Activated gamma-delta T cell treated with Interleukin-2 at 50 U/mL for 16 hours (primary cell): ENCODE data around the gene ARID1B.

ENCODE experiments used
- DNase-seq: peaks from one replicate; pipeline ENCODE4 v3.0.0-alpha.2; 2020

ARID1B gene

DNA sequence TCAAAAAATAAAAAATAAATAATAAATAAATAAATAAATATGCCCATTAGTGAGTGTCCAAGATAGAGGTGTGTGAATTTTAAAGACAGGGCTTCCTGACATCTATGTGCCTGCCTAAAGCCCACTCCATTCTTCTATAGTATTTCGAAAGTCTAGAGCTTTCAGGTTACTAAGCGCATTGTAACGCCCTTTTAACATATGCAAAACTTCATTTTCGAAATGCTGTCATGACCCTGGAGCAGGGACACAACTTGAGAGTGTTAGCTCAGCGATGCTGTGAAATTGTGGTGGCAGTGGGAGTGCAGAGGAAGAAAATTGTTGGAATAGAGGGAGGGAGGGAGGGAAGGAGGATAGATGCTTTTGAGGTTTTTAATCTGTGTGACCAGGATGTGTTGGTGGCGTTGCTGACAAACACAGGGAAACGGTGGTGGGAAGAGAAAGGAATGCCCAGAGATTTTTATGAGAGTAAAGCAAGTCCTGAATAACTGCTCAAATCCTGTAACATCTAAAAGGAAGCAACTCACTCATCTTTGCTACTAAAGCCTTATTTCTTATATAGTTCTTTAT is 169.3 kb downstream of the ARID1B start:
- no peak for DNase-seq

DNA sequence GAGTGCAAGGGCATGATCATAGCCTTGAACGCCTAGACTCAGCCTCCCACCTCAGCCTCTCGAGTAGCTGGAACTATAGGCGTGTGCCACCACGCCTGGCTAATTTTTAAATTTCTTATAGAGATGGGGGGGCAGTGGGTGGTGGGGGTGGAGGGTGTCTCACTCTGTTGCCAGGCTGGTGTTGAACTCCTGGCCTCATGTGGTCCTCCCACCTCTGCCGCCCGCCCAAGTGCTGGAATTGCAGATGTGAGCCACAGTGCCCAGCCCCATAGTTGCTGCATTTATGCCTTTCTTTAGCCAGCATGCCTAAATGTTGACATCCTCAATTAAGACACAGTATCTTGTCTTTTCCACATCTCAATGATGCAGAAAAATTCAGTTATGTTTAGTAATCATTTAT is 171.1 kb downstream of the ARID1B start:
- no peak for DNase-seq

DNA sequence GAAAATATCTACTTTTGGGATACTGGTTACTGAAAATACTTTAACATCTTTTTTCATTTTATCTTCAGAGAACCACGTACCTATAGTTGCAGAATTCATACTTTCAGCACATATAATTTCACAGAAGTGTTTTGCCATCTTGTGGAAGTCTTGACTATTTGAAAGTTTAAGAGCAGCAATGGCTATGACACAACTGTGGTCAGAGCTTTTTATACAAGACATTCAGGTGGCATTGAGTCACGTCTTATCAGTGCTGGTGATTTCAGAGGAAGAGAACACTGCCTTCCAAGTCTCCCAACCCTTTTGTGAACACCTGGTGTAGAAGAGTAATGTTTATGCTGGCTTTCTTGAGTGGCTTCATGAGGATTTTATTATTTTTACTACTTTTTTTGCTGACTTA is 171.6 kb downstream of the ARID1B start:
- no peak for DNase-seq

DNA sequence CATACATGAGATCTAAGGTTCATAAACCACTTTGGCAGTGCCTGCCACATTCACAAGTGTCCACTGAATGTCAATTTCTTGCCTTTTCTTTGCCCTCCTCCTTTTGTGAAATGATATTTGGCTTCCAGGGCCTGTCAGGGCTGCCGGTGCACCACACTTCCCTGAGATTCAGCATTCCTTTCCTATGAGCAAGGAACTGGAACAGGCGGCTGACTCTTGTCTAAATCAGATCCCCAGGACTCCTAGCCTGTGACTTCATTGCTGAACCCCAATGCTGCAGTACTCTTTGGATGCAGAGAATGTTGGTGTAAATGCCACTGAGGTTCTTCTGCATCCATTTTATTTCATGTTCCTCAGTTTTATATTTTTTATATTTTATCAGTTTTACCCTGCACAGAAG is 172.2 kb downstream of the ARID1B start:
- DNase-seq, result no peak

DNA sequence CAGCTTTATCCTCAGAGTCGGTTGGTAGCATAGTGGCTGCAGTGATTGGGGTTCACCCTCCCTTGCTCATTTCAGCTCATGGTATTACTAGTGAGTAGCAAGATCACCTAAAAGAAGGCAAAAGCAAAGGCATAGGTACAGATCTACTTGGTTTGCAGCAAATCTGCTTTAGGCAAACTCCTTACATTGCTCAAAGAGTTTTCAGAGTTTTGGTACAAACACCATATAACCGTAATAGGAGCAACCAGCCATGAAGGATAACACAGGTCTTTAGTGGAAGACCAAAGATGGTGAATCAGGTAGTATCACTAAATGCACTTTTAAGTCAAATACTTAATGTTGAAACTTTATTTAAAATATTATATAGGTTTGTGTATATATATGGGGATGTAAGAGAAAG is 172.9 kb downstream of the ARID1B start:
- DNase-seq, result no peak

DNA sequence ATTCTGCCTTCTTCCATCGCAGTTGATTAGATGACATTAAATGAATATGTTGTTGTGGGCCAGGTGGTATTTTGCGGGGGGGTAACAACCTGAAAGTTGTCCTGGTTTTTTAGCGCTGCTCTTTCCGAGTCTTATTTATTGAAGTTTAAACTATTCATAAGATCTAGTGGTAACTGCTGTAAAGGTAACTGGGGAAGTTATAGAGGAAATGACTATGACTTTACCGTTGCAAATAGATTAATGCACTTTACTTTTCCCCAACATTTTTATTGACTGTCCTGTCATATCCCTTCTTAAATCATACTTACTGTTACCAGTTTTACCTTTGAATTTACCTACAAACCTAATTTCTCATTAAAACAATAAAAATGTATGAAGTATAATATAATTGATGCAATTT is 173.4 kb downstream of the ARID1B start:
- DNase-seq, result no peak

DNA sequence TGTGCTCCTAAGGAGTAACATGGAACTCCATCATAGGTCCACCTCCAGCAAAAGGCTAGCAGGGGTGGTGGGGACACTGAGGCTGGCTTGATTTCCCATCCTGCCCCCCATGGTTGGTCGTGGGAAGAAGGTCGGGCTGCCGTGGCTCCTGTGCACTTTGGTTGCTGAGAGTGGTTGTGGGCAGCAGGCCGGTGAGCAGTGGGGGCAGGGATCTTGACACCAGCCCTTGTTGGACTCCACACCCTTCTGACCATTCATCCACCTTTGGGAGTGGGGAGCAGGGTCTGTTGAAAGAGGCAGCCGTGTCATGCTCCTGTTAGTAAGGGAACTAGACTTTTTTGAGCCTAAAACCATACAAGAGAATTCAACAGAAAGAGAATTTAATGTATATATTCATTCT is 175.2 kb downstream of the ARID1B start:
- no peak for DNase-seq

DNA sequence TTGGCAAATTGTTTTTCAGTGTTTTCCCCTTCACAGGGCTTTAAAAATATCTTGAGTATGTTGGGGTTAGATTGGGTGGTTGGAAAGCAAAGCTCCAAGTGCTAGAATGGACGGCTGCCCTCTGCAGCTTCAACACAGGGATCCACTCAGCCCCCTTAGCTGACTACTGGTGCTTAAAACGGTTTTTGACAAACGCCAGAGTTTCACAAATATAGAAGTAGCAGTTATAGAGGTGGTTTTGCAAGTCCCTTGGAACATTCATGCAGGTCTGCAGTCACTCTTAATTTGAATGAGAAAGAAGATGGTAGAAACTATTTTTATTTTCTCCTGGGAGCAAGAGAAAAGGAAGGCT is 175.9 kb downstream of the ARID1B start:
- no peak for DNase-seq

DNA sequence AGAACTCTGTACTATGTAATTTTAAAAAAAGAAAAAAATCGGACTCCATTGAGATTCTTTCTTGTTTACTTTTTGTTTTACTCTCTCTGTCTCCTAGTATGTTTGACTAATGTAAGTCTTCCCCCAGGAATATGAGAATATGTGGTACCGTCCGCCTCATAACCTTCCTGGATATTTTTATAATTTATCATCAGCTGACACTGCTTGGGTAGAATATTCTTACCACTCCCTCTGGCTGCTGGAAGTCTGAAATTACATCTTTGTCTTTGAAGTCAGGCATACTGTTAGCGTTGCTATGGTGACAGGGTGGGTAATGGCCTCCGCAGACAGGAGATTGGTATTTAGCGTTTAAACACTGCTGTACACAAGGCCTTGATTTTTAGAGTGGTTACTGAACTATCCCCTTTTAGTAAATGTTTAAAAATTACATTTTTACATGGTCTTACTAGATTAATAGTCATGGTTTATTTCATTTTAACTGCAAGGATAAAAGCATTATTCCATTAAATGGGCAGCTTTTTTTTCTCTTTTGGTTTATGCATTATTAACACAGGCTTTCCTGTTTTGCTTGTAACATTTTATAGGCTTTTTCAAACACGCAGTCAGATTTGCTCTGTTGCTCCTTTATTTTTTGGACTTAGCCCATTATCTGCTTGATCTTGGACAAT is 176.4 kb downstream of the ARID1B start:
- peak; percentile 27 for DNase-seq

DNA sequence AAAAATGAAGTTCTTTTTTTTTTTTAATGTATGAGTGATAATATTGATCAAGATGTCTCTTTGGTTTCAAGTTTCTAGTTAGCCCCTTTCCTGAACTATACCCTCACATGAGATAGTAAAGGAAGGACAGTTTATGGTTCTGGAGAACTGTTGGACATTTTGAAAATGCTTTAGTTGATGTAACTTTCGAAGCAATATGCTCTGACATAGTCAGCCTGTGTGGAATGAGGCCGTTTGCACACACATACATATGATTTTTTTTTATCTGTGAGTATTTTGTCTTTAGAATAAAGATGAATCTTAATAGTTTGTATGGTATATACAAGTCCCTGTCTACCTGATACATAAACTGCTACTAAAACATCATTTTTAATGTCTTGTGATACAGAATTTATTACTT is 177.0 kb downstream of the ARID1B start:
- no peak for DNase-seq

DNA sequence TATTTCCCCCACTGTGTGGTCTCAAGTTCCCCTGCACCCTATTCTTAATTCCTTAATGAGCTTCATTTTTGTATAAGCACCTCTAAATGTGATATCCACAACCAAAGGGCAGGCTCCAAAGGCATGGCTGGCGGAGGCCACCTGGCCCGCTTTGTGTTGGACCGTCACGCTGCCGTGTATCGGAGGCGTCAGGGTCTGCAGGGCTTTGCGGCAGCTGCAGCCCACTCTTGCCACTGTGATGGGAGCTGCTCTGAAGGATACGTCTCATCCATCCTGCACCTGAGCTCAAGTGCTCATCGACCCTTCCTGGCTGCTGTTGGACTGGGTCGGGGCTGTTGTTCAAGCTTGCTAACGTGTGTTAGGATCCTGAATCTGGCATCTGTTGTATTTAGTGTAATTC is 177.6 kb downstream of the ARID1B start:
- no peak for DNase-seq

DNA sequence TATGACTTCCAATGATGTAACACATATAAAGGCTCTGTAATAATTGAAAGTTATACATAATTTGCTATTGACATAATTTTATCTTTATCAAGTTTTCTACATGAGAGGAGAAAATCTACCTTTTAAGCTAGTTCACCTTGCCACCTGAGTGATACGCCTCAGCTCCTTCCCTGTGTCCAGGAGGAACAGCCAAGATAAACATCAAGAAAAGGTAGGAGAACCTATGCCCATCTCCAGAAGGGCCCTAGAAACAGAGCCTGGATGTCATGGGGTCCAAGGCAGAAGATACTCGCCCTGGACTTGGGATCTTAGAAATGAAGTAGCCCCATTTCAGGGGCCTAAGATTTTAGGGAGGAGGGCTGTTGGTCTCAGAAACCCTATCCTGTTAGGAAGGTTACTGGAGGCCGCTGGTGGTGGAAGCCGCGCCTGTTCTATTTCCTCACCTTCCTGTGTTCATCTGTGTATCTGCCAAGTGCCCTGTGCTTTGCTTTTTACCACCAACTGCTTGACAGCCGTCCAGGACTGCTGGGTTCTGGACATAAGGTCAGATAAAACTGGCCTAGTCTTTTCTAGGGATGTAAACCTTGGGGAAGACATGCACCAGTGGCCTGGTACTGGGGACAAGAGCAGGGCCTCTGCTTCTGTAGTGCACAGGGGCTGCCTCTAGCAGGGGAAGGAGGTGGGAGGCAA is 178.5 kb downstream of the ARID1B start:
- no peak for DNase-seq

DNA sequence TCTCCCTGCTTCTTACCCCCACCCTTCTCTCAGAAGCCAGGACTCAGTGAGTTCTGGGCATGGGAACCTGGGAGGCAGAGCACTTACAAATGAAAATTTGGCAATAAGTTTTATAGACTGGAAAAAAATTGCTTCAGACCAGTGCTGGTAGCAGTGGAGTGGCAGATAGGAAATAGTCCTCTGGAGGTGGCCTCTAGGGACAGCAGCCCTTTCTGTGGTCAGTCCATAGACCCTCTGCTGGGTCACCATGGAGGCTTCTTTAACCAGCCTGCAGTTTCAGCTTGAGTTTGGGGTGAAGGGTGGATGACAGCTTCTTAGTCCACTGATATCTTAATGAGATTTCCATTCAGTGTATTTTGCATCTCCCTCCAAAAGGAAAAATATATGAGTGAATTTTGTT is 179.1 kb downstream of the ARID1B start:
- DNase-seq, result no peak

DNA sequence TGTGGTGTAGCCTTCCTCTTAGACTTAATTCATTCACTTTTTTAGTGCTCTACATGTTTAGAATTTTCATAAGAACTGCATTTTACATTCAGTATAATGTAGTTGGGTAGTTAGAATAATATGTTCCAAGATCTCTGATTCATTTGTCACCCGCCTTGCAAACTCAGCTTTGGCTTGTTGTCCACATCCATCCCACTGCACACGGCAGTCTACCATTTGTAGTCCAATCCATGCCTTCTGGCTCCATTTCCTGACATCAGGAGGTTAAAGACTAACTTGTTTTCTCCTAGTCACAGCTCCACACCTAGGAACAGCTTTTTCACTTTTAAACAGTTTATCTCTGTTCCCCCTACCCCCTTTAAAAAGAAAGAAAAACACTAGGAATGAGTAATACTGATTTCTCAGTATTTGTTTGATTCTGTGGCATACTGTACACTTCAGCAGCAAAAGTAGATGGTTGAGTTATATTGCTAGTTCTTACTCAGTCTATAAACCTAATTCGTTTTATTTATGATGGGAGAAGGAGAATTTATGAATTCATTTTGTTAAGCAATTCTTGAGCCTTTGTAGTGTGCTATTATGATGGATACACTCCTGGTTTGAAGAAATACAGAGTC is 180.9 kb downstream of the ARID1B start:
- no peak for DNase-seq

DNA sequence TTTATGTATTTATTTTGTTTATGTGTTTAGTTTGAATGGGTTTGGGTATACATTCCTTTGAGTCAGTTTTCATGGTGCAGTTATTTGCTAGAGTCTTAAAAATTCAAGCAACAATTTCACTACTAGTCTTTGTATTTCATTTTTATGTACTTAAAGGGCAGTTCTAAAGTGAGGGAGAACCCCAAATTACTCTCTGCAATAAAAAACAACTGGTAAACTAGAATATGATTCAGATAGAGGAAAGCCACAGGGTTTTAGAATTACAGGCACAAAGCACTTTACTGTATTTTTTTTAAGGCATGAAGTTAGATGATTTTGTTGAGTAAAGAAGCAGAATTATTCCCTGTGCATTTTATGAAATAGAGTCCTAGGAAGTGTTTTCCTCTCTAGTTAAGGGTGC is 183.3 kb downstream of the ARID1B start:
- DNase-seq, result no peak

DNA sequence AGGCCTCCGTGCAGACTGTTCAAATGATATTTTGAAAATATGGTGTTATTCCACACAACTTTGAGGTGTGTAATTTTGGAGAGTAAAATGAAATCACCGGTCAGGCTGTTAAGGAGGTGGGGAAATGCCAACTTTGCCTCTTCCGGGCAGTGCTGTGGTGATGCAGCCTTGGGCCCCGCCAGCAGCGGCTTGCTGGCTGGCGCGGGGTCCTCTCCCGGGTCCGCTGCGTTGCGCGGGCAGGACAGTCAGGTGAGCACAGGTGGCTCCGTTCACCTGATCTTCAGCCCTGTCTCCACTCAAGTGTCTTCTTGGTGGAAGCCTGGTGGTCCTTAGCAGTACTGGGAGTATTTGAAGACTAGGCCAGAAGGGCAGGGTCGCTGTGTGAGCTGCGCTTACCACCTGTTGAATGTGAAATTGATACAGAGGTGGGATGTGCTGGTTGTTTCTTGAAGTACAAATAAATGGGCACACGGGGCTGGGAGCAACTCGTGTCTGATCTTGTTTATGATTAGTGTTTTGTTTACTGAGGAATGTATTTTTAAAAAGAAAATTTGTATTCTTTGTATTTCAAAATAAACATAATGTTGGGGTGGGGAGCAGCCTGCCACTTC is 184.2 kb downstream of the ARID1B start:
- DNase-seq, result no peak

DNA sequence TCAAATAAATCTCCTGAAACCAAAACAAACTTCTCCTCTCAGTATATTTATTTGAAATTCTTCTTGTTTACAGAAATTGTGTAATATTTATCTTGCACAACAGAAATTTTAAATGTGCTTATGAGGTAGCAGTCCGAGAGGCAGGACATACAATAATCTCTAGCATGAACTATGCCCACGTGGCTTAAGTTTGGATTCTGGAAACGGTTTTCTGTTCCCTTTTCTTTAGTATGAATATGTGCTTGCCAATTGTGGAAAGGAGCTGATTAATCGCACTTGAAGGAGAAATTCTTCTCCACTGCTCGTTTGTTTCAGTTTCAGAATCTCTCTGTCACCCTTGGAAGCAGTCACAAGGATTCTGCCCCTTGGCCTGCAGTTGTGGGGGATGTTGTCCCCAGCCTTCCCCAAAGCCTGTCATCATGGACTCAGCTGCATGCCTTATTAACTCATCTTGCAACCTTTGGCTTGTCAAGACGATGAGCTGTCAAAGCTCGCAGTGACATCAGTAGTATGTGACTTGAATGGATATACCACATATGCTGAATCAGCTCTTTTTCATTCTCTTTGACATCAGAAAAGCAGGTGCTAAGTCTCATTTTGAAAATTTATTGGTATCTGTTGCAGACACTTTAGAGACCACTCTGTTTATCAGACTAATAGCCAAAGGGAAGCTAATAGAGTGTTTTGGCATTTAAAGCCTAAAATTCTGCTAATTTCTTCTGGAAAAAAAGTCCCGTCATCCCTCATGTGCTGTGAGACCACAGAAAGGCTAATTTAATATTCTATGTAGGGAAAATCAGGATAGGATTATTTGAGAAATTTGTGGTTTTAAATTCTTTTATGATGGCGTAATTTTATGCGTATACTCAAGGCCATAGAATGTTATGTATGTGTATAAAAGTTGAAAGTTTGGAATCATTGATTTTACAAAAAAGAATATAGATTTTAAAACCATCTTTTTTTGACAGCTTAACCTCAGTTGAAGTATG is 186.8 kb downstream of the ARID1B start:
- DNase-seq, result no peak

DNA sequence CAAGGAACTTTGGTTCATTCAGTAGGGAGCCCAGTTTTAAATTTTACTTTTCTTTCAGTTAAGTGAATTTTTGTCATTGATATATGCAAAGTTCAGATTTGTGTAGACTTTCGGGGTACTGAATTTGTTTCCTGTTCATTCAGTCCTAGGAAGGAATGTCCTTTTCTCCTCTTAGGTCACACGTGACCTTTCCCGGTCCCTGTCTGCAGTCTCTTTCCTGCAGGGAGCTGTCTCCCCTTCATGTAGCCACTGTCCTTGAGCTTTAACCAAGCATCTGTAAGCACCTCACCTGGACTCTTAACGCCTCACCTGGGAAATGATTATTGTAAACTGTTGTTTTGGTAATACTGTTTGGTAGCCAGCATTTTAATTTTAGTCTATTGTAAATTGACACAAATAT is 190.7 kb downstream of the ARID1B start:
- no peak for DNase-seq

DNA sequence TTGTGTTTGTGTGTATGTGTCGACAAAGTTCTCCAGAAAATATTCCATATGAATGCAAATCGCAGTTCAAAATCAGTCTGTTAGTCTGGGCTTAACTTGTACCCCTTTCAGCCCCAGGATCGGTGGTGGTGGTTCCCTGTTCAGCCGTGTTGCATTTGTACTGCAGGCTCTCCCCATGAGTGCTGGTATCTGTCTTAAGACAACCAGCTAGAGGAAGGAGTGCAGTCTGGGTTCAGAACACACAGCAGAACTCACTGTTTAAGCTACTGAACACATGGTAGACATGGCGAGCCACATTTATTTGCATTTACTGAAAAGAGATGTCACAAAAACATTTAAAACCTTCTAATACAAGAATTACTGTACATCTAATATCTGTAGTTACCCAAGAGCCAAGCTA is 192.1 kb downstream of the ARID1B start:
- DNase-seq, result no peak

DNA sequence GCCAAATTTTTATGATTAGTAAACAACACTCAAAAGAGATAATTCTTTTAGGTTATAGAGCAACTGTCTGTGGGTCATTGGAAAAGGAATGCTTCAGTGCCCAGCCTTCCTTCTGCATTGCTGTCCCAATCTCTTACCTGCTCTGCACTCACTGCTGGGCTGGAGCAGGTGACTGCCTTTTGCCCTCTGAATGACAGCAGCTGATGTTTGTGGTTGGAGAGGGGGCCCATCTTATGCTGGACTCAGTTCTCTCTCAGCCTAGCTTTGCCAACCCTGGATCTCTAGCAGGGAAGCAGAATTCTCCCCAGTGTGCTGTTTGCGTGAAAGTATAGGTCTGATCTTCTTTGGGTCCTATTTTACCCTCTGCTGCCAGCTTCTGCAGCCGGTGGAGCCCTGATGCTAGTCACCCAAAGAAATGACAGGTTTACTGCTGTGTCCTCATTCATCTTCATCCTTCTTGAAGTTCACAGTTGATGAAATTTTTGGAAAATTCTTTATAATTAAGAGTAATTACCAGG is 193.5 kb downstream of the ARID1B start:
- DNase-seq, result no peak

DNA sequence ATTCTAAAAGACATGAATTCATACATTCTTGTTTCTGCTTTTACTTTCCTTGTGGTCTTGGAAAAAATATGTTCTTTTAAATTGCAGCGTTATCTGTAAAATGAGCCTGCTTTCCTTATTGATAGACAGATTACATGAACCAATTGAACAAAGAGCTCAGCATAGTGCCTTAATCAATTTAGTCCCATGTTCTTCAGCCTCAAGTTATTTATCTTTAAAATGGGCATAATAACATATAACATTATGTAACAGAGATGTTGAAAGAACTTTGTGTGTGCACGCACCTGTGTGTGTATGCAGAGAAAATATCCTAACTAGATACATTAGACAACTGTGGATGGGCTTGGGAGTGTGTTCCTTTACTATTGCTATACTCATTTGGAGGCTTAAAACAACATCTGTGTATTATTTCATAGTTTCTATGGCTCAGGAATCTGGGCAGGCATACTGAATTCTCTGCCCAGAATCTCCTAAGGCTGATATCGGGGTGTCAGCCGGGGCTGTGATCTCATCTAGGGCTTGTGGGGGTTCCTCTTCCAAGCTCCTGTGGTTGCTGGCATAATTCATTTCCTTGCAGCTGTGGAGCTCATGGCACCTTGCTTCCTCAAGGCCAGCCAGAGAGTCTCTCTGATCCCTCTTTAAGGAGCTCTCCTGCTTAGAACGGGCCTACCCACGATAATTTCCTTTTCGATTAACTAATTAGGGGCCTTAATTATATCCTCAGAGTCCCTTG is 194.1 kb downstream of the ARID1B start:
- no peak for DNase-seq

DNA sequence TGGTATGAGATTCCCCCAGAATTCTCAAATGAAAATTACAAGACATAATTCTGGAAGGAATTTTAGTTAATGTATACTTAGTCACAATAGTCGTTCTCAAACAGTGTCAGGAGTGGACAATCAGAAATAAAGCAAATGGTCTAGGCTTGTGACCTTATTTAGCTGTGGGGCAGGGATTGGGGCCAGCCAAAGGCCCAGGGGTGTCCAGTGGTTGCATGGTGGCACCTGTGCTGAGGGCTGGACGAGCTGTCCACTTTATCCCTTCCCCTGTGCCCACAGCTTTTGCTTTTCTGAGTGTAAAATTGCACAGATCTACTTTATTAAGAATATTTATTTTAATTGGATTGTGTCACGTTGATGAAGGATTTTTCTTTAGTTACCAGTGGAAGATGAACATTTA is 195.0 kb downstream of the ARID1B start:
- no peak for DNase-seq
